ENCODE results near the gene ZCCHC24. TPM values are rescaled to one million over a fixed set of nuclear protein-coding genes. Genes with fewer than 3 reads are reported as not detected.

Gene ZCCHC24
- total and polyA plus RNA-seq, 8 donors, result 3.5 to 13.2 (median 7.3) TPM

GRCh38 chr10:79411546-79412495 is 33.6 kb downstream of the ZCCHC24 start:
- DNase-seq, result peak in 3 of 6 donors; percentile 18 to 58 (median 49)
- ATAC-seq, result no peak
- intact Hi-C loops (cut with DNase I), result no loop called here
- TF ChIP-seq CTCF (IDR thresholded peaks at IDR 0.05), result no peak
- peaks cover 0 to 4% (median 0%) of the 10 kb centered on the region in 3 donors for H3K4me1 ChIP-seq
- H3K36me3 ChIP-seq, result no peaks in the 10 kb centered on the region
- FAIRE-seq, result no peak
- H3K27ac ChIP-seq, result no peak overlapping the region
- WGBS, 2 donors, result 77 to 78% methylated on average over 22 of the region's 22 CpGs
- H3K4me3 ChIP-seq, result no peak overlapping the region
- H3K9me3 ChIP-seq, result no peaks in the 10 kb centered on the region
- H3K27me3 ChIP-seq, result no peaks in the 10 kb centered on the region

- Histone ChIP-seq H3K4me3 (no peak overlapping the region), H3K9me3 (no peaks in the 10 kb centered on the region), H3K4me1 (peaks cover 0 to 4% (median 0%) of the 10 kb centered on the region in 3 donors), H3K36me3 (no peaks in the 10 kb centered on the region), H3K27me3 (no peaks in the 10 kb centered on the region), H3K27ac (no peak overlapping the region)
- DNase-seq (peak in 3 of 6 donors; percentile 10 to 41 (median 35)), ATAC-seq (no peak), FAIRE-seq (no peak)
- WGBS, 2 donors, result 82 to 85% methylated on average over 10 of the region's 10 CpGs
- intact Hi-C loops (cut with DNase I), result no loop called here
- TF ChIP-seq CTCF (IDR thresholded peaks at IDR 0.05), result no peak
Observed at GRCh38 chr10:79410315-79411094, 34.9 kb downstream of the ZCCHC24 start.

GRCh38 chr10:79409726-79410085 is 35.7 kb downstream of the ZCCHC24 start:
- ATAC-seq (no peak), DNase-seq (peak in 2 of 6 donors; percentile 45 to 57), FAIRE-seq (no peak)
- Histone ChIP-seq H3K4me3 (no peak overlapping the region), H3K9me3 (no peaks in the 10 kb centered on the region), H3K36me3 (no peaks in the 10 kb centered on the region), H3K27ac (no peak overlapping the region), H3K4me1 (peaks cover 0 to 4% (median 0%) of the 10 kb centered on the region in 3 donors), H3K27me3 (no peaks in the 10 kb centered on the region)
- intact Hi-C loops (cut with DNase I), result no loop called here
- TF ChIP-seq CTCF (IDR thresholded peaks at IDR 0.05), result no peak
- 87 to 94% methylated on average over 9 of the region's 9 CpGs for WGBS, 2 donors

DNA sequence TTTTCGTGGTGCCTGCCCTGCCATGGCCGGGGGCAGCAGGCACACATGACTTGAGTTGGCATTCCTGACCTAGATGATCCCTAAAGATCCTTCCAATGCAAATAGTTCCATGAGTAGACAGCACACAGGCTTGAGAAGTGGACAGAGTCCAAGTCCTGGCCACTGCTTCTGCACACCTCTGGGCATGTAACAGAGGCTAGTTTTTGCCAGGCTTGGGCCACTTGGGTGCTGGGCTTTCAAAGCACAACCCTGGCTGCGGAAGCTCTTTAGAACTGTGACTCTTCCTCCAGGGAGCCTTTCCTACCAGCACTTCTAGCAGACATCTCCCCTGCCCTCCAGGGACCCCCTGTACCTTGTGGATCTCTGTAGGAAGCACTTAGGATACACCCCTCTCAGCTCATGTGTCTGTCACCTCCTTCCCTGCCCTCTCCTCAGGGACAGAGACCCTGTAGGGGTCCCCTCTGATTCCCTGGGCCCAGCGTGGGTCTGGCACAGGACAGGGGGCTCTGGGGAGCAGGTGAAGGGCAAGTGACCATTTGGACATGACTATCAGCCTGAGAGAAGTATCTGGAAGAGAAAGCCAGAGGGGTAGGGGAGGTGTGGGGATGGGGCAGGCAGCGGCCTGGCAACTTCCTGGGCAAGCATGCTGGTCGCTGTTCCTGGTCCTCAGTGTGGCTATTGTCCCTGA is 36.2 kb downstream of the ZCCHC24 start:
- Histone ChIP-seq H3K4me1 (peaks cover 0 to 4% (median 0%) of the 10 kb centered on the region in 3 donors), H3K27me3 (no peaks in the 10 kb centered on the region), H3K9me3 (no peaks in the 10 kb centered on the region), H3K36me3 (no peaks in the 10 kb centered on the region), H3K27ac (no peak overlapping the region), H3K4me3 (no peak overlapping the region)
- WGBS, 2 donors, result 86 to 90% methylated on average over 6 of the region's 6 CpGs
- DNase-seq, result peak in 2 of 6 donors; percentile 10 to 27
- intact Hi-C loops (cut with DNase I), result no loop called here
- FAIRE-seq, result no peak
- no peak for TF ChIP-seq CTCF (IDR thresholded peaks at IDR 0.05)
- no peak for ATAC-seq

Data from pancreas (tissue), 10 donors.